A375 (cell line): ENCODE data around the gene S1PR4. TPM values are rescaled to one million over a fixed set of nuclear protein-coding genes. Genes with fewer than 3 reads are reported as not detected.

ENCODE experiments used
- total RNA-seq: library from RNA; depleted of rRNA; stranded (reverse); fragments of >200 nt; shearing (Covaris generic); gene quantifications from 2 replicates; pipeline ENCODE4 v1.2.3, GENCODE V29; 2014; rRNA removed

Gene S1PR4, protein sequence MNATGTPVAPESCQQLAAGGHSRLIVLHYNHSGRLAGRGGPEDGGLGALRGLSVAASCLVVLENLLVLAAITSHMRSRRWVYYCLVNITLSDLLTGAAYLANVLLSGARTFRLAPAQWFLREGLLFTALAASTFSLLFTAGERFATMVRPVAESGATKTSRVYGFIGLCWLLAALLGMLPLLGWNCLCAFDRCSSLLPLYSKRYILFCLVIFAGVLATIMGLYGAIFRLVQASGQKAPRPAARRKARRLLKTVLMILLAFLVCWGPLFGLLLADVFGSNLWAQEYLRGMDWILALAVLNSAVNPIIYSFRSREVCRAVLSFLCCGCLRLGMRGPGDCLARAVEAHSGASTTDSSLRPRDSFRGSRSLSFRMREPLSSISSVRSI
- 5.3 and 9.9 TPM in 2 replicates for total RNA-seq

DNA sequence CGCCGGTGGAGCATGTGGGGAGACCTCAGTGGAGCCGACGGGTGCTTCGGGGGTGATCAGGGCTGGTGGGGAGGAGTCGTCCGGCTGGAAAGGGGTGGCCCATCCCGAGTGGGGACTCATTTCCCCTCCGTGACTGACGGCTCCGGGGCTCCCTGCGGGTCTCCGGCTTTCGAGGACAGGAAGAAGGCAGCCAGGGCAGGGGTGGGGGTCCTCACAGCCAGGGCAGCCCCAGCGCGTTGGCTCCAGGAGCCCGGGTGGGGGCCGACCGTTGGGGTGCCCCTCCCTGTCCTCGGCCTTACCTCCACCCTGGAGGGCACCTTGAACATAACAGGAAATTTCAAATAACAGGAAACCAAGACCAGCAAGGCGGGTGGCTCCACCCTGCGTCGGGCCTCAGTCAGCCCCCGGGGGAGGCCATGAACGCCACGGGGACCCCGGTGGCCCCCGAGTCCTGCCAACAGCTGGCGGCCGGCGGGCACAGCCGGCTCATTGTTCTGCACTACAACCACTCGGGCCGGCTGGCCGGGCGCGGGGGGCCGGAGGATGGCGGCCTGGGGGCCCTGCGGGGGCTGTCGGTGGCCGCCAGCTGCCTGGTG, at the start of gene S1PR4:
Gene S1PR4, plus strand, starts transcription at position 393 of the 596 bp plus-strand sequence. Its CDS starts 24 bp downstream, at position 417.

DNA sequence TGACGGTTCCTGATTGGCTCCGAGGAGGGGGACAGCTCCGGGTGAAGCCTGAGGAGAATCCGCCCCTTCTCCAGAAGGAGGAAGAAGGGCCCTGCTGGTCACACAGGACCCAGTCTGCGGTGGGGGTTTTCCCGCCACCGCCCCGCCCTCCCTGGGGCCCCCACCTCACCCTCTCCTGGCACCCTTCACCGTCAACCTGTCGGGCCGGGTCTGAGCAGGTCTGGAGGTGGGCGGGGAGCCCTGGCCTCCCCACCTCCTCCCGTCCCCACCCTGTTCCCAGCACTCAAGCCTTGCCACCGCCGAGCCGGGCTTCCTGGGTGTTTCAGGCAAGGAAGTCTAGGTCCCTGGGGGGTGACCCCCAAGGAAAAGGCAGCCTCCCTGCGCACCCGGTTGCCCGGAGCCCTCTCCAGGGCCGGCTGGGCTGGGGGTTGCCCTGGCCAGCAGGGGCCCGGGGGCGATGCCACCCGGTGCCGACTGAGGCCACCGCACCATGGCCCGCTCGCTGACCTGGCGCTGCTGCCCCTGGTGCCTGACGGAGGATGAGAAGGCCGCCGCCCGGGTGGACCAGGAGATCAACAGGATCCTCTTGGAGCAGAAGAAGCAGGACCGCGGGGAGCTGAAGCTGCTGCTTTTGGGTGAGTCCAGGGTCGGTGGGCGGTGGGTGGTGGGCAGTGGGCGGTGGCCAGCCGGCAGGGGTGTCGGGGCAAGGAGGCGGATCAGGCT, 42.4 kb upstream of the S1PR4 start, which contains the start of gene GNA15:
Gene GNA15, plus strand, starts transcription at position 73 of the 723 bp plus-strand sequence. Its CDS starts 418 bp downstream, at position 491.

DNA sequence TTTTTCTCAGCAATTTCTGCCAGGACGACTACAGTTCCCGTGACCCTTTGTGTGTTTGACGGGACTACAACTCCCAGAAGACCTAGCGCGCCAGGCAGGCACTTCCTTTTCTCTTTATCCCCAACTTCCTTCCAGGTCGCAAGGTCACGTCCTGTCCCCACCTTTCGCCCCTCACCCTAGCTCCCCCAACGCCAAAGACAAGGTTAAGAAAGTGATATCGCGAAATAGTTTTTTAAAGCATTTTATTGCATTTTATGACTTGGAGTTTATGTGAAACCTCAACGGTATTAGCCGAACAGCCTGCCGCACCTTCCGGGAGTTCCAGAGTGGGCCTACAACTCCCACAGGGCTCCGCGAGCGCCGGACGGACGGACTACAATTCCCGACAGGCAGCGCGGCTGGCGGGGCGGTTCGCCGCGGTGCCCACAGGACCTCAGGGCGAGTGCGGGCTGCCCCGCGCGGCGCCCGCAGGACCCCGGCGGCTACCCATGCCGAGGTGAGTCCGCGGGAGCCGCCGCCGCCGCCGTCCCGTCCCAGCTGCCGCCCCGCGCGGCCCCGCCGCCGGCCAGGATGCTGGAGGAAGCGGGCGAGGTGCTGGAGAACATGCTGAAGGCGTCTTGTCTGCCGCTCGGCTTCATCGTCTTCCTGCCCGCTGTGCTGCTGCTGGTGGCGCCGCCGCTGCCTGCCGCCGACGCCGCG, 7.0 kb downstream of the S1PR4 start, which contains the start of gene NCLN:
Gene NCLN, plus strand, starts transcription at position 470 of the 699 bp plus-strand sequence. Its CDS starts 101 bp downstream, at position 571.

DNA sequence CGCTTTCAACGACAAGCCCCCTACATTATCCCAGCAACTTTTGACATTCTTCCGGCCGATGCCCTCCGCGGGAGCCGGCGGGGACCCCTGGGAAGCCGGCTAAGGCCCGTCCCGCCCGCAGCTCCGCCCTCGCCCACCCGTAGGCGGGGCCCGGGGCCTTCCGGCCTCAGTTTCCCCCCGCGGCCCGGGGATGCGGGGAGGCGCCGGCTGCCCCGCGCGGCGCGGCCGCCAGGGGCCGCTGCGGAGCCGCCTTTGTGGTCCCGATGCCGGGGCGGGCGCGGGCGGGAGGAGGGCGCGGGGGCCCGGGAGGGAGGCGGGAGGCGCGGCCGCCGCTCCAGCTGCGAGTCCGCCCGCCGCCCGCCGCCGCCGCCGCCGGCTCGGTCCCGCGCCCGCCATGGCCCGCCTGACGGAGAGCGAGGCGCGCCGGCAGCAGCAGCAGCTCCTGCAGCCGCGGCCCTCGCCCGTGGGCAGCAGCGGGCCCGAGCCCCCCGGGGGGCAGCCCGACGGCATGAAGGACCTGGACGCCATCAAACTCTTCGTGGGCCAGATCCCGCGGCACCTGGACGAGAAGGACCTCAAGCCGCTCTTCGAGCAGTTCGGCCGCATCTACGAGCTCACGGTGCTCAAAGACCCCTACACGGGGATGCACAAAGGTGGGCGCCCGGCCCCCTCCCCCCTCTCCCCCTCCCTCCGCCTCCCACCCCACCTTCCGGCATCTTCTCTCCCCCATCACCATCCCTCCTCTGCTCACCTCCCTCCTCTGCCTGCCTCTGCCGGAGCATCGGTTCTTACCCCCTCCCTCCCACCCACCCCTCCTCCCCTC, 46.0 kb downstream of the S1PR4 start, which contains the start of gene CELF5:
Gene CELF5, plus strand, starts transcription at position 316 of the 823 bp plus-strand sequence. Its CDS starts 79 bp downstream, at position 395.

Other genes with a start within 250 kb of the S1PR4 start
- gene ZNF77, start 233.8 kb upstream of the S1PR4 start, total RNA-seq: 0.53 and 2.5 TPM in 2 replicates
- 1.4 and 1.5 TPM in 2 replicates for gene TLE6, start 201.2 kb upstream of the S1PR4 start, total RNA-seq
- gene TLE2, start 149.5 kb upstream of the S1PR4 start, total RNA-seq: 1.0 and 6.4 TPM in 2 replicates
- 311 and 354 TPM in 2 replicates for gene TLE5, start 116.3 kb upstream of the S1PR4 start, total RNA-seq
- 36.3 and 36.4 TPM in 2 replicates for gene GNA11, start 84.4 kb upstream of the S1PR4 start, total RNA-seq
- not detected in 2 replicates for gene GNA15, start 42.7 kb upstream of the S1PR4 start, total RNA-seq
- gene NCLN, start 7.2 kb downstream of the S1PR4 start, total RNA-seq: 67.4 and 75.8 TPM in 2 replicates
- not detected in 2 replicates for gene CELF5, start 45.9 kb downstream of the S1PR4 start, total RNA-seq
- gene NFIC, start 187.8 kb downstream of the S1PR4 start, total RNA-seq: 29.2 and 39.6 TPM in 2 replicates